Endothelial cell of umbilical vein (primary cell): Measurements from ENCODE around the gene HNRNPC. TPM values are rescaled to one million over a fixed set of nuclear protein-coding genes. Genes with fewer than 3 reads are reported as not detected.

Source experiments
- BruUV-seq: library from RNA; stranded (reverse); fragments of 400-500 nt; replicated peaks from 2 replicates; lab custom pipeline; 2021; lab: Mats Ljungman, UMichigan
- CTCF ChIA-PET: fragments of 300-600, 350-600 bp; sonication (Branson Sonifier 250); formaldehyde crosslinking; loops from one replicate; lab custom pipeline; 2021; ENCODE audit warnings: antibody characterized with exemption, inconsistent platforms; lab: Charles Lee
- POLR2A ChIA-PET: fragments of 300-600, 350-600 bp; sonication (Branson Sonifier 250); formaldehyde crosslinking; loops from one replicate; lab custom pipeline; 2021; ENCODE audit warnings: antibody characterized with exemption, inconsistent platforms; lab: Charles Lee
- DNase-seq: peaks from one replicate; pipeline ENCODE4 v3.0.0-alpha.2; 2011; ENCODE audit warnings: low read depth, low spot score
- FAIRE-seq: peaks from 2 replicates; lab custom pipeline; 2011; peaks lifted over from hg19 to GRCh38; lab: Jason Lieb, UNC
- H2AFZ ChIP-seq: 2 replicates; pipeline ENCODE4 v1.6.0; 2012; ENCODE audit warnings: low read depth, low read length, control low read depth, inconsistent platforms
- H3K27ac ChIP-seq: 2 replicates; pipeline ENCODE4 v1.5.1; 2011; ENCODE audit warnings: low read depth, mild to moderate bottlenecking, control low read depth, low read length, moderate library complexity; ENCODE audit not compliant: insufficient read depth
- H3K27me3 ChIP-seq, 2 experiments: 2 replicates each; pipeline versions ENCODE4 v1.6.0 to v1.6.1; 2011; ENCODE audit warnings: low read length in 2 of 2, mixed read lengths in 1 of 2; ENCODE audit not compliant: control insufficient read depth in 2 of 2, insufficient read depth in 2 of 2
- H3K36me3 ChIP-seq, 2 experiments: 2 replicates in 1 of 2; 3 replicates in 1 of 2; pipeline ENCODE4 v1.5.1; 2011; ENCODE audit warnings: low read length in 2 of 2, mild to moderate bottlenecking in 1 of 2, moderate library complexity in 1 of 2; ENCODE audit not compliant: control insufficient read depth in 2 of 2, insufficient read depth in 2 of 2; ENCODE audit errors: extremely low read depth in 1 of 2
- H3K4me1 ChIP-seq: 3 replicates; pipeline ENCODE4 v1.5.1; 2011; ENCODE audit warnings: mild to moderate bottlenecking, low read length; ENCODE audit not compliant: control insufficient read depth, insufficient read depth; ENCODE audit errors: extremely low read depth
- H3K4me2 ChIP-seq: 2 replicates; pipeline ENCODE4 v1.6.1; 2011; ENCODE audit warnings: low read length, control low read depth, mixed read lengths; ENCODE audit not compliant: insufficient read depth
- H3K4me3 ChIP-seq, 3 experiments: fragments of 200-600 bp in 1 of 3; sonication (generic), shearing (Covaris generic) in 1 of 3; replicated peaks in 1 of 3; 2 replicates each; pipeline ENCODE4 v1.5.1; 2011 to 2016; ENCODE audit warnings: control low read depth in 3 of 3, low read length in 3 of 3, mild to moderate bottlenecking in 2 of 3, inconsistent platforms in 1 of 3, low read depth in 1 of 3, moderate library complexity in 1 of 3; ENCODE audit not compliant: insufficient read depth in 1 of 3
- H3K79me2 ChIP-seq: 2 replicates; pipeline ENCODE4 v1.6.0; 2012; ENCODE audit warnings: low read length, inconsistent platforms; ENCODE audit not compliant: control insufficient read depth, insufficient read depth
- H3K9ac ChIP-seq: replicated peaks from 2 replicates; pipeline ENCODE3; 2011; ENCODE audit warnings: low read length, control low read depth; ENCODE audit not compliant: insufficient read depth; ENCODE audit errors: extremely low read depth
- H3K9me1 ChIP-seq: replicated peaks from 3 replicates; pipeline ENCODE4 v1.6.0; 2011; ENCODE audit warnings: mild to moderate bottlenecking, low read length; ENCODE audit not compliant: control insufficient read depth, insufficient read depth; ENCODE audit errors: extremely low read depth
- H3K9me3 ChIP-seq: replicated peaks from 2 replicates; pipeline ENCODE4 v1.5.1; 2012; ENCODE audit warnings: low read length, inconsistent platforms; ENCODE audit not compliant: control insufficient read depth, insufficient read depth
- H4K20me1 ChIP-seq: replicated peaks from 2 replicates; pipeline ENCODE3; 2011; ENCODE audit warnings: mild to moderate bottlenecking, low read length; ENCODE audit not compliant: control insufficient read depth, insufficient read depth; ENCODE audit errors: extremely low read depth
- CTCF ChIP-seq, 2 donors: IDR thresholded peaks; 1 replicate in 1 of 2; 2 replicates in 1 of 2; pipeline ENCODE4 v1.5.1; 2011; ENCODE audit warnings: low read length in 2 of 2, mild to moderate bottlenecking in 2 of 2, moderate library complexity in 2 of 2, control low read depth in 1 of 2, inconsistent platforms in 1 of 2, low read depth in 1 of 2; ENCODE audit not compliant: insufficient read depth in 1 of 2; ENCODE audit errors: extremely low read depth in 1 of 2
- EZH2 ChIP-seq: IDR thresholded peaks from 2 replicates; pipeline ENCODE4 v1.6.1; 2012; ENCODE audit warnings: borderline replicate concordance, low read depth, mild to moderate bottlenecking, moderate library complexity, low read length, inconsistent platforms; ENCODE audit not compliant: severe bottlenecking
- FOS ChIP-seq: IDR thresholded peaks from 2 replicates; pipeline ENCODE4 v1.6.1; 2011; ENCODE audit warnings: mild to moderate bottlenecking, low read length, moderate library complexity, borderline replicate concordance; ENCODE audit not compliant: insufficient read depth
- GATA2 ChIP-seq: IDR thresholded peaks from 2 replicates; pipeline ENCODE4 v1.7.0; 2011; ENCODE audit warnings: low read depth, mild to moderate bottlenecking, moderate library complexity, mixed read lengths, low read length; ENCODE audit not compliant: insufficient read length, insufficient read depth
- JUN ChIP-seq: IDR thresholded peaks from 2 replicates; pipeline ENCODE4 v1.6.1; 2011; ENCODE audit warnings: borderline replicate concordance, low read depth; ENCODE audit not compliant: insufficient read length, insufficient read depth
- MAX ChIP-seq: IDR thresholded peaks from 2 replicates; pipeline ENCODE4 v1.6.1; 2011; ENCODE audit not compliant: insufficient read depth, insufficient read length
- MYC ChIP-seq: IDR thresholded peaks from one replicate; pipeline ENCODE4 v1.6.1; 2011; ENCODE audit warnings: mild to moderate bottlenecking, low read depth, low read length
- POLR2A ChIP-seq: IDR thresholded peaks from 2 replicates; pipeline ENCODE4 v1.6.1; 2012; ENCODE audit warnings: low read depth, mild to moderate bottlenecking, control low read depth, low read length
- POLR2AphosphoS5 ChIP-seq: IDR thresholded peaks from 2 replicates; pipeline ENCODE4 v1.6.1; 2012; ENCODE audit warnings: low read depth, mild to moderate bottlenecking, control low read depth, low read length, moderate library complexity; ENCODE audit not compliant: insufficient read depth
- dilution Hi-C: fragments of 300-500 bp; cut with MboI; formaldehyde crosslinking; loops from one replicate; pipeline ENCODE4 v1.15.0; 2019; ENCODE audit warnings: low sequenced_read_pairs; ENCODE audit not compliant: extremely low pct_ligation_motif_present
- intact Hi-C: fragments of 100-400 bp; cut with micrococcal nuclease; formaldehyde crosslinking; loops from one replicate; pipeline ENCODE4 v1.10.0; 2022
- polyA plus RNA-seq, 4 experiments: library from polyadenylated mRNA; depleted of rRNA in 3 of 4; stranded (reverse) in 3 of 4; unstranded in 1 of 4; fragments of >200 nt; gene quantifications; 2 replicates each; pipeline versions ENCODE4 v1.2.1 to v1.2.3, GENCODE V29; 2011 to 2012; ENCODE audit warnings: missing spikeins in 1 of 4
- total RNA-seq: library from RNA; stranded (reverse); gene quantifications from 2 replicates; pipeline ENCODE4 v1.2.3, GENCODE V29; 2021

The HNRNPC gene
- total and polyA plus RNA-seq, 2 donors (not counting 3 experiments of a cell fraction or from before 2014, with no cell fraction given) = 531 to 674 TPM

- CTCF ChIA-PET = no interaction called here
- no peak overlapping the region for H3K4me3 ChIP-seq
- POLR2A ChIA-PET = no interaction called here
- no peak overlapping the region for H3K27ac ChIP-seq
- peaks cover 14 to 20% of the 10 kb centered on the region in 2 experiments for H3K27me3 ChIP-seq
- H4K20me1 ChIP-seq = no peaks in the 10 kb centered on the region
- no peak overlapping the region for H3K4me2 ChIP-seq
- no peaks in the 10 kb centered on the region for H3K9me3 ChIP-seq
- no peaks in the 10 kb centered on the region for H3K79me2 ChIP-seq
- no peaks in the 10 kb centered on the region for H3K36me3 ChIP-seq
- BruUV-seq = no TSS peak
- TF ChIP-seq CTCF (IDR thresholded peaks at IDR 0.05; ENCODE audit: extremely low read depth in 1 of 2, insufficient read depth in 1 of 2, low read depth in 1 of 2, low read length in 2 of 2) = no peak
- TF ChIP-seq GATA2 = no peak
- no peak for TF ChIP-seq POLR2A
- TF ChIP-seq POLR2AphosphoS5 = no peak
- TF ChIP-seq JUN = no peak
- TF ChIP-seq MAX = no peak
- no peak for TF ChIP-seq EZH2
- TF ChIP-seq MYC = no peak
- no peak for TF ChIP-seq FOS
- no peak for DNase-seq
- H2AFZ ChIP-seq = no peak overlapping the region
- no peak for FAIRE-seq
- dilution Hi-C loops = no loop called here
- peaks cover 4% of the 10 kb centered on the region for H3K4me1 ChIP-seq
- H3K9ac ChIP-seq = no peak overlapping the region
- intact Hi-C loops = no loop called here
- no peaks in the 10 kb centered on the region for H3K9me1 ChIP-seq
Measured at GRCh38 chr14:21299562-21300130, 30.4 kb upstream of the HNRNPC start.
